Liver (tissue), 3 donors: Measurements from ENCODE around the gene WDR44.

Experiments
- RAD21 ChIP-seq, 2 donors: IDR thresholded peaks; 2 replicates each; pipeline ENCODE4 v1.6.1; 2016; ENCODE audit warnings: antibody characterized with exemption in 2 of 2, mild to moderate bottlenecking in 2 of 2
- SP1 ChIP-seq: IDR thresholded peaks from 2 replicates; pipeline ENCODE4 v1.6.1; 2018; ENCODE audit warnings: antibody characterized with exemption, mild to moderate bottlenecking
- TAF1 ChIP-seq: conservative IDR thresholded peaks from 2 replicates; pipeline ENCODE4 v1.6.1; 2016; ENCODE audit warnings: antibody characterized with exemption, mild to moderate bottlenecking
- YY1 ChIP-seq: IDR thresholded peaks from 2 replicates; pipeline ENCODE4 v1.6.1; 2016; ENCODE audit warnings: antibody characterized with exemption, mild to moderate bottlenecking
- TF ChIP-seq, protein P1 (sequence below): fragments of 150-350 bp; IDR thresholded peaks from 2 replicates; pipeline ENCODE4 v1.5.1; 2017; ENCODE audit warnings: improper control_type of control experiment, low read depth, low read length; ENCODE audit not compliant: missing input control
- TF ChIP-seq, protein P2 (sequence below): IDR thresholded peaks from 2 replicates; pipeline ENCODE4 v1.6.1; 2016; ENCODE audit warnings: antibody characterized with exemption, mild to moderate bottlenecking
- TF ChIP-seq, protein P3 (sequence below): IDR thresholded peaks from 2 replicates; pipeline ENCODE4 v1.6.1; 2016; ENCODE audit warnings: antibody characterized with exemption
- TF ChIP-seq, protein P4 (sequence below): IDR thresholded peaks from 2 replicates; pipeline ENCODE4 v1.6.1; 2016; ENCODE audit warnings: antibody characterized with exemption
- donor health status: healthy.
- donor health status: healthy.

DNA sequence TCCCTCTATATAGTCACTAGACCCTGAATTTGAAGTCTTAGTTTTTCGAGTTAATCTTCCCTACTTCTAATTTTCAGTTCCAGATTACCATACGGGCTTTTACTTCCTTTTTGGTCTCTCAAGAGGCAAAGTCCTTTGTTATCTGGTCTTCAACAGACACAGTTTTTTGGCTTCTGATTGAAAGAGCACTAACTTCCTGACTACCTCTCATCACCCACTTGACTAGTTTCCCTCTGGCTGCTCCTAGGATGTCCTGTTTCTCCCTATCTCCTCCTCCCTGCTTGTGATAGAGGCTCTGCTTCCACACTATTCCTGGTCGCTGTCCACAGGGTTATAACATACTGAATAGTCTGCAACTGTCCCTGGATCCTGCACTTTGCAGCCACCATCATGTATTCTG lies 16.7 kb upstream of the WDR44 start:
- TF ChIP-seq, protein P1, sequence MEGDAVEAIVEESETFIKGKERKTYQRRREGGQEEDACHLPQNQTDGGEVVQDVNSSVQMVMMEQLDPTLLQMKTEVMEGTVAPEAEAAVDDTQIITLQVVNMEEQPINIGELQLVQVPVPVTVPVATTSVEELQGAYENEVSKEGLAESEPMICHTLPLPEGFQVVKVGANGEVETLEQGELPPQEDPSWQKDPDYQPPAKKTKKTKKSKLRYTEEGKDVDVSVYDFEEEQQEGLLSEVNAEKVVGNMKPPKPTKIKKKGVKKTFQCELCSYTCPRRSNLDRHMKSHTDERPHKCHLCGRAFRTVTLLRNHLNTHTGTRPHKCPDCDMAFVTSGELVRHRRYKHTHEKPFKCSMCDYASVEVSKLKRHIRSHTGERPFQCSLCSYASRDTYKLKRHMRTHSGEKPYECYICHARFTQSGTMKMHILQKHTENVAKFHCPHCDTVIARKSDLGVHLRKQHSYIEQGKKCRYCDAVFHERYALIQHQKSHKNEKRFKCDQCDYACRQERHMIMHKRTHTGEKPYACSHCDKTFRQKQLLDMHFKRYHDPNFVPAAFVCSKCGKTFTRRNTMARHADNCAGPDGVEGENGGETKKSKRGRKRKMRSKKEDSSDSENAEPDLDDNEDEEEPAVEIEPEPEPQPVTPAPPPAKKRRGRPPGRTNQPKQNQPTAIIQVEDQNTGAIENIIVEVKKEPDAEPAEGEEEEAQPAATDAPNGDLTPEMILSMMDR: no peak
- TF ChIP-seq YY1 (no peak), RAD21 (IDR thresholded peaks at IDR 0.05) (no peak), TAF1 (no peak), SP1 (no peak)
- TF ChIP-seq, protein P2, sequence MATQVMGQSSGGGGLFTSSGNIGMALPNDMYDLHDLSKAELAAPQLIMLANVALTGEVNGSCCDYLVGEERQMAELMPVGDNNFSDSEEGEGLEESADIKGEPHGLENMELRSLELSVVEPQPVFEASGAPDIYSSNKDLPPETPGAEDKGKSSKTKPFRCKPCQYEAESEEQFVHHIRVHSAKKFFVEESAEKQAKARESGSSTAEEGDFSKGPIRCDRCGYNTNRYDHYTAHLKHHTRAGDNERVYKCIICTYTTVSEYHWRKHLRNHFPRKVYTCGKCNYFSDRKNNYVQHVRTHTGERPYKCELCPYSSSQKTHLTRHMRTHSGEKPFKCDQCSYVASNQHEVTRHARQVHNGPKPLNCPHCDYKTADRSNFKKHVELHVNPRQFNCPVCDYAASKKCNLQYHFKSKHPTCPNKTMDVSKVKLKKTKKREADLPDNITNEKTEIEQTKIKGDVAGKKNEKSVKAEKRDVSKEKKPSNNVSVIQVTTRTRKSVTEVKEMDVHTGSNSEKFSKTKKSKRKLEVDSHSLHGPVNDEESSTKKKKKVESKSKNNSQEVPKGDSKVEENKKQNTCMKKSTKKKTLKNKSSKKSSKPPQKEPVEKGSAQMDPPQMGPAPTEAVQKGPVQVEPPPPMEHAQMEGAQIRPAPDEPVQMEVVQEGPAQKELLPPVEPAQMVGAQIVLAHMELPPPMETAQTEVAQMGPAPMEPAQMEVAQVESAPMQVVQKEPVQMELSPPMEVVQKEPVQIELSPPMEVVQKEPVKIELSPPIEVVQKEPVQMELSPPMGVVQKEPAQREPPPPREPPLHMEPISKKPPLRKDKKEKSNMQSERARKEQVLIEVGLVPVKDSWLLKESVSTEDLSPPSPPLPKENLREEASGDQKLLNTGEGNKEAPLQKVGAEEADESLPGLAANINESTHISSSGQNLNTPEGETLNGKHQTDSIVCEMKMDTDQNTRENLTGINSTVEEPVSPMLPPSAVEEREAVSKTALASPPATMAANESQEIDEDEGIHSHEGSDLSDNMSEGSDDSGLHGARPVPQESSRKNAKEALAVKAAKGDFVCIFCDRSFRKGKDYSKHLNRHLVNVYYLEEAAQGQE: no peak
- TF ChIP-seq, protein P3, sequence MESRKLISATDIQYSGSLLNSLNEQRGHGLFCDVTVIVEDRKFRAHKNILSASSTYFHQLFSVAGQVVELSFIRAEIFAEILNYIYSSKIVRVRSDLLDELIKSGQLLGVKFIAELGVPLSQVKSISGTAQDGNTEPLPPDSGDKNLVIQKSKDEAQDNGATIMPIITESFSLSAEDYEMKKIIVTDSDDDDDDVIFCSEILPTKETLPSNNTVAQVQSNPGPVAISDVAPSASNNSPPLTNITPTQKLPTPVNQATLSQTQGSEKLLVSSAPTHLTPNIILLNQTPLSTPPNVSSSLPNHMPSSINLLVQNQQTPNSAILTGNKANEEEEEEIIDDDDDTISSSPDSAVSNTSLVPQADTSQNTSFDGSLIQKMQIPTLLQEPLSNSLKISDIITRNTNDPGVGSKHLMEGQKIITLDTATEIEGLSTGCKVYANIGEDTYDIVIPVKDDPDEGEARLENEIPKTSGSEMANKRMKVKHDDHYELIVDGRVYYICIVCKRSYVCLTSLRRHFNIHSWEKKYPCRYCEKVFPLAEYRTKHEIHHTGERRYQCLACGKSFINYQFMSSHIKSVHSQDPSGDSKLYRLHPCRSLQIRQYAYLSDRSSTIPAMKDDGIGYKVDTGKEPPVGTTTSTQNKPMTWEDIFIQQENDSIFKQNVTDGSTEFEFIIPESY: no peak
- TF ChIP-seq, protein P4, sequence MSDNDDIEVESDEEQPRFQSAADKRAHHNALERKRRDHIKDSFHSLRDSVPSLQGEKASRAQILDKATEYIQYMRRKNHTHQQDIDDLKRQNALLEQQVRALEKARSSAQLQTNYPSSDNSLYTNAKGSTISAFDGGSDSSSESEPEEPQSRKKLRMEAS: no peak
